GM20431 (cell line): Measurements from ENCODE around the gene CXCL16.
"Not testable (repeated sequence)": the region's sequence is repeated elsewhere in the genome, so short reads cannot be mapped to it uniquely, and the experiment has no call there.

Source experiments
- in situ Hi-C: fragments of 300-500 bp; cut with MseI, MboI; formaldehyde crosslinking; loops from one replicate; pipeline ENCODE4 v1.15.0; 2020; ENCODE audit warnings: low sequenced_read_pairs; ENCODE audit not compliant: unreplicated experiment

The CXCL16 gene

GRCh38 chr17:4704991-4705390 lies 34.7 kb downstream of the CXCL16 start:
- in situ Hi-C loops = loop anchor here (10.0 kb wide), 1 partner anchor 180 kb away; no protein-coding TSS in a partner anchor

GRCh38 chr17:4704574-4704907 lies 35.2 kb downstream of the CXCL16 start:
- in situ Hi-C loops = loop anchor here (10.0 kb wide), 1 partner anchor 180 kb away; no protein-coding TSS in a partner anchor

- in situ Hi-C loops = loop anchor here (10.0 kb wide), 1 partner anchor 181 kb away; no protein-coding TSS in a partner anchor
Observed at GRCh38 chr17:4703330-4703691, 36.4 kb downstream of the CXCL16 start.

GRCh38 chr17:4701116-4701515 lies 38.6 kb downstream of the CXCL16 start:
- in situ Hi-C loops = loop anchor here (10.0 kb wide), 1 partner anchor 184 kb away; no protein-coding TSS in a partner anchor

GRCh38 chr17:4699401-4700056 lies 40.2 kb downstream of the CXCL16 start:
- in situ Hi-C loops = loop anchor here (10.0 kb wide), 1 partner anchor 185 kb away; no protein-coding TSS in a partner anchor

GRCh38 chr17:4696437-4696805 lies 43.3 kb downstream of the CXCL16 start:
- in situ Hi-C loops = no loop called here

GRCh38 chr17:4693416-4693815 lies 46.3 kb downstream of the CXCL16 start:
- in situ Hi-C loops = no loop called here

GRCh38 chr17:4691686-4692085 lies 48.0 kb downstream of the CXCL16 start:
- in situ Hi-C loops = no loop called here

GRCh38 chr17:4690745-4691144 lies 49.0 kb downstream of the CXCL16 start:
- in situ Hi-C loops = no loop called here

GRCh38 chr17:4689872-4690271 lies 49.9 kb downstream of the CXCL16 start:
- in situ Hi-C loops = not testable (repeated sequence)

- in situ Hi-C loops = not testable (repeated sequence)
Observed at GRCh38 chr17:4683739-4684138, 56.0 kb downstream of the CXCL16 start.
